HG03439 (cell line): Measurements from ENCODE around the gene NQO1.
"Not testable (repeated sequence)": the region's sequence is repeated elsewhere in the genome, so short reads cannot be mapped to it uniquely, and the experiment has no call there.

Source experiments
- ATAC-seq: cut with Tn5 transposase; IDR thresholded peaks from one replicate; pipeline ENCODE4 v1.9.1; 2021; ENCODE audit warnings: mild to moderate bottlenecking, moderate library complexity; ENCODE audit not compliant: unreplicated experiment

Gene NQO1

GRCh38 chr16:69744363-69745231 is 18.2 kb upstream of the NQO1 start:
- no peak for ATAC-seq

DNA sequence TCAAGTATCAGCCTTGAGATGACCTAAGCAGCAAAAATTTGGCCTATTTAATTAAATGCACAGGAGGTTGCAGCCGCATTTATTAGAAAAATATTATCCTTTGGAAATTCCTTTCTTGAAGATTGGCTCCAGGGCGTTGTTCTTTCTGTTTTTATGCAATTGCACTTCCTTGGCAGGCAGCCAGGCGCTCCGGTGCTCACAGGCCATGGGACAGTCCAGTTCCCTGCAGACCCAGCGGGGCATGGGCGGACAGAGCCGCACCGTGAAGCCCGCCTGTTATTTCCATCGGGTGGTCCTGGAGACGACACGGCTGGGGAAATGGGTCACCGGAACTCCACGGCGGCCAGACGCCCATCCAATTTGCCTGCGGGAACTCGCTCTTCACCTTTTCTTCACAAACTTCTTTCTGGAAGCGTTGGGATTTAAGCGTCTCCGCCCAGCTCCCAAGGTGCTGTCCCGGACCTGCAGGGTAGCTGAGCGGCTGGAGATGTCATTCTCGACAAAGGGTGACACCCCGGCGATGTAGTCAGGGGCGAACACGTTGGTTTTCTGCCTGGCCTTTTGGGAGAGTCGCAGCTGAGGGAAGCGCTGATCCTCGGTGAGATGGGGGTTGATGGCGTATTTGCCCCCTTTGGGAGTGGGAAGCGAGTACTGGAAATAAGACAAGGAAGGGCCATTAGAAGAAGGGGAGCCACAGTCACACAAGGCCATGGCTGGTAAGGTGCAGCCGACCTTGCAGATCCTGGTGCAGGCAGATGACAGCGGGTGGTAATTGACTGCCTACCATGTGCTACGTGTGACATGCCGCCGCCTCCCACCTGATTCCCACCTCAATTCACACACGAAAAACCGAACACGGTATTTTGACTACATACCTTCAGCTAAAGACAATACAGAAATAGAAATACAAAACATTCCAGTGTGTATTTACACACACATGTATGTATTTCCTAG is 15.9 kb upstream of the NQO1 start:
- ATAC-seq: no peak

GRCh38 chr16:69741519-69741918 is 15.2 kb upstream of the NQO1 start:
- ATAC-seq: no peak

GRCh38 chr16:69732101-69732500 is 5.7 kb upstream of the NQO1 start:
- no peak for ATAC-seq

GRCh38 chr16:69731280-69731679 is 4.9 kb upstream of the NQO1 start:
- ATAC-seq: not testable (repeated sequence)

DNA sequence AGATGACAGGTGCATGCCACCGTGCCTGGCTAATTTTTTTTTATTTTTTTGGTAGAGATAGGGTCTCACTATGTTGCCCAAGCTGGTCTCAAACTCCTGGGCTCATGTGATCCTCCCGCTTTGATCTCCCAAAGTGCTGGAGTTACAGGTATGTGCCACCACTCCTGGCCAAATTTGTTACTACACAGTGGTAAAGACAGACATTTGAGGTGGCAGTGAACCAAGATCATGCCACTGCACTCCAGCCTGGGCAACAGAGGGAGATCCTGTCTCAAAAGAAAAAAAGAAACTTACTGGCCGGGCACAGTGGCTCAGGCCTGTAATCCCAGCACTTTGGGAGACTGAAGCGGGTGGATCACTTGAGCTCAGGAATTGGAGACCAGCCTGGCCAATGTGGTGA is 2.7 kb upstream of the NQO1 start:
- ATAC-seq: not testable (repeated sequence)

DNA sequence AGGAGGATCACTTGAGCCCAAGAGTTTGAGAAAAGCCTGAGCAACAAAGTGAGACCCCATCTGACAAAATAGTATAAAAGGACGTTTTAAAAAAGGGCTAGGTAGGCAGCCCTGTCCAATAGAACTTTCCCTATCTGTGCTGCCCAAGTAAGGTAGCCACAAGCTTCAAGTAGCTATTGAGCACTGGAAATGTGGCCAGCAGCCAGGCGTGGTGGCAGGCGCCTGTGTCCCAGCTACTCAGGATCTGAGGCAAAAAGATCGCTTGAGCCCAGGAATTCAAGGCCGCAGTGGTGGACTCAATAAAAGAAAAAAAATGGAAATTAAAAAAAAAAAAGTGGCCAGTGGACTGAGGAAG is 1.5 kb upstream of the NQO1 start:
- ATAC-seq: no peak

- ATAC-seq: no peak
These were observed 664 bp downstream of the NQO1 start for GRCh38 chr16:69725480-69726312.

DNA sequence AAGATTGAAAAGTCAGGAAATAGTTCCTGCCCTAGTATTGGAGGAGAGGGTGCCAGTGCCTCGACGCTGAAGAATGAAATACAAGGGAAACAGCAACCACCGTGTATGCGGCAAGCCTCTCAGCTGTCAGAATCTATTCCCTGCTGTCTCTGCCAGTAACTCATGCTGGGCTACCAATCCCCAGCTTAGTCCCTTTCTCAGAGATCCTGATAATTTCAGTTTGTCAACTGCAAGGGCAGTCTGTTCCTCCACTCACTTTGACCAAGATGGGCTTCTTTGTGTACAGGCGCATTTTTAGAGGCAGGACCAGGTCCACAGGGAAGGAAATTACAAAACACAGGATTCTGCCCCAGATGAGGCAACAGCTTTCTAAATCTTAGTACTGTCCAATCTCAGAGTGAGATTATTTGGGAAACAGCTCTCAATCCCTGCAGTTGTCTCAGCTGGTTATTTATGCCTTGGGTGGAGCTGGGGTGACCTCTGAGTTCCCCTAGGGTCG is 1.3 kb downstream of the NQO1 start:
- ATAC-seq: no peak

DNA sequence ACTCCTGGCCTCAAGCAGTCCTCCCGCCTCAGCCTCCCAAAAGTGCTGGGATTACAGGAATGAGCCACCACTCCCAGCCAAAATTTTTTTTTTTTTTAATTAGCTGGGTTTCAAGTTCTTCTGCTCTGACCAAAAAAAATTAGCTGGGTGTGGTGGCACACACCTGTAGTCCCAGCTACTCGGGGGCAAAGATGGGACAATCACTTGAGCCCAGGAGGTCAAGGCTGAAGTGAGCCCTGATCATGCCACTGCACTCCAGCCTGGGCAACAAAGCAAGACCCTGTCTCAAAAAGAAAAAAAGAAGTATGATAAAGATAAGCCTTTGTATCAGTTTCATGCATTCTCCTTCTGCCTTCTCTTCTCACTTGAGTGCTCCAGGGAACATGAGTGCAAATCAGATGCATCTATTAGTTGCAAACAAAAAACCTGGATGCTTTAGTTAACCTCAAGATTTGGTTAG is 1.9 kb downstream of the NQO1 start:
- ATAC-seq: no peak

GRCh38 chr16:69721441-69721957 is 4.9 kb downstream of the NQO1 start:
- no peak for ATAC-seq

GRCh38 chr16:69720822-69721430 is 5.4 kb downstream of the NQO1 start:
- ATAC-seq: no peak

DNA sequence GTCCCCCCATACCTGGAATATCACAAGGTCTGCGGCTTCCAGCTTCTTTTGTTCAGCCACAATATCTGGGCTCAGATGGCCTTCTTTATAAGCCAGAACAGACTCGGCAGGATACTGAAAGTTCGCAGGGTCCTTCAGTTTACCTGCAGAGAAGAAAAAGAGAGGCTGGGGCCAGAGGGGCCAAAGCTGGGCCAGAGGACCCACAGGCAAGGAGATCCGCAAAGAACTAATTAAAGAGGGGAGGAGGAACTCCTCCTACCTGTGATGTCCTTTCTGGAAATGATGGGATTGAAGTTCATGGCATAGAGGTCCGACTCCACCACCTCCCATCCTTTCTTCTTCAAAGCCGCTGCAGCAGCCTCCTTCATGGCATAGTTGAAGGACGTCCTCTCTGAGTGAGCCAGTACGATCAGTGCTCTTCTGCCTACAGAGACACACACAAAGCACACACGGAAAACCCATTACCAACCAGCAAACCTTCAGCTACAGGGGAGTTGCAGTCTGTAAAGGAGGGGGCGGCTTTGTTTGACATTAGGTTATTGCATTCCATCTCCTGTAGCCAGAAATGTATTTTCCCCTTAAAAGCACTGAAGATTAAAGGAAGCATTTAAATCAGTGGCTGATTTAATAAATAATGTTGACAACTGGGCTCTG is 8.1 kb downstream of the NQO1 start:
- no peak for ATAC-seq

DNA sequence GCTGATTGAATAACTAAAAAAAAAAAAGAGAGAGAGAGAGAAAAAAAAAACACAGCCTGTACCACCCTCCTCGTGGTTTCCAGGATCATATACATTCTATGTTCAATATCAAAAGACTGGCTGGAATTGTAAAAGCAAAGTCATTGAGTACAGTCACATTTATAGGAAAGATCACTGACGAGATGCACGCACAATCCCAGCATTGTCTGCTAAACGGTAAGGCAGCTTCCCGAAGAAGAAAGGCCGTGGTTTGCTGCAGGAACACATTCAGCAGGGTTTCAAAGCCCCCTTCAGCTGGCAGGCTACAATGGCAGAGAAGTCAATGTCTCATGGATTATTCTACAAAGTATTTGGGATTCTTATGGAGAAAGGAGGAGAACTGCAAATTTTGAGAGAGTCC is 9.3 kb downstream of the NQO1 start:
- ATAC-seq: no peak

DNA sequence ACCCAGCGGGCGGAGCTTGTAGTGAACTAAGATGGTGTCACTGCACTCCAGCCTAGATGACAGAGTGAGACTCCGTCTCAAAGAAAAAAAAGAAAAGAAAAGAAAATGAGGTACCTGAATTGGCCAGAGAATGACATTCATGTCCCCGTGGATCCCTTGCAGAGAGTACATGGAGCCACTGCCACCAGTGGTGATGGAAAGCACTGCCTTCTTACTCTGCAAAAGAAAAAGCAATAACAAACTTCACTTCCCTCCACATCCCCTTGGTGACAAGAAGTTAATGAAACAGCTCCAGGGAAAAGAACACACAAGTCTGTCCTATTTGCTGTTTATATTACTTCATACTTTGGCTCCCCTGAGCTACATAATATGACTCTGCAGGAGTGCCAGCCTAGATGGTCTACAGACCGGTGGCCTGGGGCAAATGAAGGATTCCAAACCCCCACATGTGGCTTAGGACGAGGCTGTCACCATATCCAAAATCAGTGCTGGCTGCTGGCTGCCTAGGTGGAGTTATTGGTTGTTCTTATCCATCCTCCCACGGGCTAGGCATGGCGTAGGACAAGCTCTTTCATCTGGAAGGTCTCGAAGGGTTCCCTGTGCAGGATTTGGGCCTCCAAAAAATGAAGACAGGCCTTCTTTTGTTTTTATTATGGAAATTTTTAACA is 13.3 kb downstream of the NQO1 start:
- ATAC-seq: no peak

GRCh38 chr16:69712277-69712676 is 14.1 kb downstream of the NQO1 start:
- no peak for ATAC-seq

DNA sequence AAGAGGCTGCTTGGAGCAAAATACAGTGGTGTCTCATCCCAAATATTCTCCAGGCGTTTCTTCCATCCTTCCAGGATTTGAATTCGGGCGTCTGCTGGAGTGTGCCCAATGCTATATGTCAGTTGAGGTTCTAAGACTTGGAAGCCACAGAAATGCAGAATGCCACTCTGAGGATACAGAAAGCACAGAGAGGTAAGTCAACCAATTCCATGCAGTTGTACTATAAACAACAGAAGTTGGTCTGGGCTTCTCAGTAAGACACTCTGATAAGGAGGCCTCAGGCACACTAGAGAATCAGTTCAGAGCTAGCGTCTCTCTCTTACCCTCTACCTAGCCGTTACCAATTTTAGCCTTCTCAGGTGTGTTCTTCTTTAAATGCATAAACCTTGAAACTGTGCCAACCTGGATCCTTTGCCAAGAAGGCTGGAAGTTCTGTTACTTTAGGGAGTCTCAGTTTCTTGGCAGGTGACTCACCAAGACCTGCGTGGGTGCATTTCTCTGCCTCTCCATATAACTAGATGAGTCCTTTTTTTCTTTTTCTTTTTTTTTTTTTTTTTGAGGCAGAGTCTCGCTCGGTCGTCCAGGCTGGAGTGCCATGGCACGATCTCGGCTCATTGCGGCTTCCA is 15.1 kb downstream of the NQO1 start:
- no peak for ATAC-seq

- ATAC-seq: no peak
These were observed 16.8 kb downstream of the NQO1 start for GRCh38 chr16:69709456-69710084.
